Activated T-cell treated with anti-CD3 and anti-CD28 coated beads for 48 hours (primary cell): ENCODE results near the gene MBD5.

Experiments used
- DNase-seq: peaks from one replicate; pipeline ENCODE4 v3.0.0-alpha.2; 2020; ENCODE audit warnings: low read depth

Gene MBD5

DNA sequence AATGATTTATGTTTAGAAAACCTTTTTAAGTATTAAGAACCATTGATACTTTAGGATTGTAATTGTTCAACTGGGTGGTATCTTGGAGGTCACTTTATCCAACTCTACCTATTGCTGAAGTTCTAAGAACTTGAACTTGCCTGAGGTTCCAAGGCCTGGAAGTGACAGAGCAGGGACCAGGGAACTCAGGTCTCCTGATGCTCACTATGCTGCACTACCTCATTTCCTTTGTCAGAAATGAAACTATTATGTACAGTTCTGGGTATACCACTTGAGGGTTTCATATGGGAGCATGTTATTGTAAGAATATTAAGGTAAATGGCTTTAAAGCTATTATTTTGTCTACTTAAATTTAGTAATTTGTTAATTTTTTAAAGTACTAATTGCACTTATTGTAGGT is 3.0 kb downstream of the MBD5 start:
- DNase-seq: no peak

DNA sequence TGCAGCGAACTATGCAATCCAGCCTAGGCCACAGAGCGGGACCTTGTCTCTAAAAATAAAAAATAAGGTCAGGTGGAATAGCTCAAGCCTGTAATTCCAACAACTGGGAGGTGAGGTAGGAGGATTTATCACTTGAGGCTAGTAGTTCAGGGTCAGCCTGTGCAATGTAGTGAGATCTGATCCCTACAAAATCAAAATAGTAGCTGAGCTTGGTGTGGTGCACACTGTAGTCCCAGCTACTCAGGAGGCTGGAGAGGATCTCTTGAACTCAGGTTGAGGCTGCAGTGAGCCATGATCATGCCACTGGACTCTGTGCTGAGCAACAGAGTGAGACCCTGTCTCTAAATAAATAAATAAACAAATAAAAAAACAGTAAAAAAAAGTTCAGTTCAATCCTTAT is 5.7 kb downstream of the MBD5 start:
- DNase-seq: no peak

DNA sequence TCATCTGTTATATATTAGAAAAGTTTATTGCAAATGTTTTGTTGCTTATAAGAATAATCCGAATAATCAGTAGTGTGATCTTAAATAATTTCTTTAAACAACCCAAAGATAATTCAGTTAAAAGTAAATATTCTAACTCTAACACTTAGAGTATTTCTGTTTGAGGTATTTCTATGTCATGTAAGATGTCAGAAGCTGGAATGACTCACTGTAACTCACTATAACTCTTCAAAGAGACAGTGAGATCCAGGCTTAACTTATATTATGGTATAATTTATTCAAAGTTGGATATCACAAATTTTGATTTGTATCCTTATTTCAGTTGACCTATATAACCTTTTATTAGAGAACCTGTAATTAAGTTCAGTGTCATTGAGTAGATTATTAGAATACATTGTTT is 6.9 kb downstream of the MBD5 start:
- DNase-seq: no peak

DNA sequence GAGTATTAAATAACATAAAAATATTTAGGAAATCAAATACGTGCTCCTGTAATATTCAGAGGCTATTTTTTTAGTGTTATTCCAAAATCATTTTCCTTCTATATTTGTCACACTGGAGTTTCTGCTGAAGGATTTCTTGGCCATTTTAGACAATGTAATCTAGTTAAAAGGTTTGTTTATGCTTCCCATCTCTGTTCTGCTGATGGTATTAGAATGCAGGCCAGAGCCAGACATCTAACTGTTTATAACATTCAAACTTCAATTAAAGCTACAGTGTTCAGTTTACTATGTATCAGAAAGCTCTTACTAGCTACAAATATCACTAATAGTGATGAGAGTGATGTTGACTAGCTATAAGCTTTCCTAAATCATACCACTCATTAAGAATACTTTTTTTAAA is 7.9 kb downstream of the MBD5 start:
- no peak for DNase-seq

DNA sequence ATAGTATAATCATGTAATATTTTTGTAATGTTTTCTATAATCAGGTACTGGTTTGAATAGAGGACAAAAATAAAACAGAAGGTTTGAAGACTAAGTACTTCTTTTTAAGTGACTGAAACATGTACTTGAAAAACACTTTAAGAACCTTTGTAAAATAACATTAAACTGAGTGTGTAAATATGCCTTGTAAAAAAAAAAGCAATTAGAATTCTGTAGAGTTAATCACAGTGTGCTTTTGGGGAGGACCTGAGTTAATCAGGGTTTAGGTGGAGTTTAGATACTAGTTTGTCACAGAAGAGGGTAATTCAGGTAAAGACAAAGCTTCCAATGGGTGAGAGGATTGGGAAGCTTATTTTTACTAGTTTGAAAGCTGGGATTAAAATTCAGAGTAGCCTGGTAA is 10.3 kb downstream of the MBD5 start:
- no peak for DNase-seq

DNA sequence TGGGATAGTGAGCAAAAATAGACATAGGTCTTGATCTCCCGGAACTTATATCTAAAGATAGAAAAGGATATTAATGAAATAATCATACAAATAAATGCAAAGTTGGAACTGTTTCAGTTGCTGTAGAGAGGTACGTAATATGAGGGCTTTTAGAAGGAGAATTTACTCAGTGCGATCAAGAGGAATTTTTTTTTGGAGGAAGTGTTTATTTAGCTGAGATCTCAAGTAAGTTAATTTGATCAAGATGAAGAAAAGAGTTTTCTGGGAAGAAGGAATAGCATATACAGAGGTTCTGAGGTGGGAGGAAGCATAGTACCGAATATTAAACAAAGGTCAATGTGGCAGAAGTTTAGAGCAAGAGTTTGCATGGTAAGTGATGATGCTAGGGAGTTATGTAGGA is 11.3 kb downstream of the MBD5 start:
- no peak for DNase-seq

DNA sequence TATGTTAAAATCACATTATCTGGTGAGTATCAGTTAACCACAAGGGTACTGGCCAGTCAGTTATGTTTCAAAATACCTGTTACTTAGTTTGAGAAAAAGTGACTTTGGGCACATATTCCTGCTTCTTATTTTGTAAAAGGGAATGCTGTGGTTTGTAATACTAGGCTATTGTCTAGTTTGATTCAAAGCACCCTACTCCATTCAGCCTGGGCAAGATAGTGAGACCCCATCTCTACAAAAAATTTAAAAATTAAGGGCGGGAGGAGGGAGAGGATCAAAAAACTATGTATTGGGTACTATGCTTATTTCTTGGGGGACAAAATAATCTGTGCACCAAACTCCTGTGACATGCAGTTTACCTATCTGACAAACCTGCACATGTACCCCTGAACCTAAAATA is 18.9 kb downstream of the MBD5 start:
- DNase-seq: no peak

DNA sequence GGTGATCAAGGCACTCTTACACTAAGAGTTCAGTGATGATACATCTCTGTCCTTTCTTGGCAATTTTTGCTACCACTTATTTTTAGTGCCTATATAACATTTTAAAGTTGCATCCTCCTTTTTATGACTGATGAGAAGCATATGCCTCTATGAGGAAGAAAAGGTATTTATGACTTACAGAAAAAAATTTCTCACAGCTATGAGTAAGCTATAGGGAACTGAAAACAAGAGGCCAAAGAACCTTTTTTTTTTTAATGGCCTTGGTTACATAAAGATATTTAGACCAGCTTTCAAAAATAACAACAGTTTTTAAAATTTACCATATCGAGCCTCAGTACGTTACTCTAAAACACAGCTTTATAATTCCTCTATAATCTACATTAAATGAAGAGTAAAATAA is 21.3 kb downstream of the MBD5 start:
- DNase-seq: no peak

DNA sequence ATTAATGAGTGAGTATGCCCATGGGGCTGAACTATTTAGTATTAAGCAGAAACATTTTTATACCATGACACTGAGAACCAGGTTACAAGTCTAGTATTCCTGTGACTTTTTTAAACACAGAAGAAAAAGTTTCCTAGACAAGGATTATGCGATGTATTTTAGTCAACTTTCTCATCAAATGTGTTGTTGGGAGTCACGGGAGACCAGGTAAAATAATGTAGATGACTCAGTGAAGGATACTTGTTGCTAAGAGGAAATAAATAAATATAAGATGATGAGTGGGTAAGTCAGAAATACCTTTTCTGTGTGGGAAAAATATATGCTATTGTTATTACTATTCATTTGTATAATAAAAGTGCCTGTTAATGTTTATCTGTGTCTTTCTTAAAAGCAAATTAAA is 23.4 kb downstream of the MBD5 start:
- DNase-seq: no peak

DNA sequence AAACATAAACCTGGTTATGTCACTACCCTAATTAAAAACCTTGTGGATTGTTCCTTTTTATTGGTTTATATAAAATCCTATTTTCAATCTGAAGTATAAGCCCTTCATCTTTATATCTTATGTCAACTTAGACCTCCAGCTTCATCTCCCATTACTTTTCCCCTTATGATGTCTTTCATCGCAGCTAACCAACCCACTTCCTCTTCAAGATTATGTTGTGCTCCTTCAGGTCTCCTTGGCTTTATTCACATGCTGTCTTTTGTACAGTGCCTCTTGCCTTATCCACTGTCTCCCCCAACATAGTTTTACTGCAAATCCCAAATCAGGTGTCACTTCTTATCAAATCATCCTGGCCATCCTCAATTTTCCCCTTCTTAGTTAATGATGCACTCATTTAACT is 25.9 kb downstream of the MBD5 start:
- no peak for DNase-seq

DNA sequence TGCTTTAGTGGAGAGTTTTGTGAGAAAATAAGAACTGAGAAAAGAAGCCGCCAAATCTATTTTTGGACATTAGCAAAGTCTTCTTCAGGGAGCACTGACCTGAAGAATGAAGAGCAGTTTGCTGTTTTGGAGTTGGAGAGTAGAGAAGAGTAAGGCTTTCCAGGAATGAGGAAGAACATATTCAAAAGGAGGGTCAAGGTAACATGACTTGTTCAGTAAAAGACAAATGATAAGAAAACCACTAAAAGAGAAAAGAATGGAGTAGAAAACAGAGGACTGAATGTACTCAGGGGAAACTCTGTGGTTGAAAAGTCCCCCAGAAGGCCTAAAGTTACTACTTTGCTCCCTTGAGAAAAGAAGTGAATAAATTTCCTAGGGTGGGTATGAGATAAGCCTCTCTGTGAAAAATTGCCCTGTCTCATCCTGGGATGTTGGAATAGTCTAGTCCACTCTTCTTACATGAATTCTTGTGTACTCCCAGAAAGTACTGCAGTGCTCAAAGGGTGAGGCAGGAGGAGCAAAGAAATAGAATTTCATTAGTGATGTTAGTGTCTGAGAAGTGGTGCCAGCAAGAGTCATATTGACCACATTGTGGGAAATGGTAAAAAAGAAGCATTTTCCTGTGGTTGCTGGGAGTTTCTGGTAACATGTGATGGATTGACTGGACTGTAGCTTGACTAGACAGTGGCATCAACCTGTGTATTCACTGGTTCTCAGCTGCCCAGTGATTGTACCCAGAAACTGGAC is 27.8 kb downstream of the MBD5 start:
- no peak for DNase-seq

DNA sequence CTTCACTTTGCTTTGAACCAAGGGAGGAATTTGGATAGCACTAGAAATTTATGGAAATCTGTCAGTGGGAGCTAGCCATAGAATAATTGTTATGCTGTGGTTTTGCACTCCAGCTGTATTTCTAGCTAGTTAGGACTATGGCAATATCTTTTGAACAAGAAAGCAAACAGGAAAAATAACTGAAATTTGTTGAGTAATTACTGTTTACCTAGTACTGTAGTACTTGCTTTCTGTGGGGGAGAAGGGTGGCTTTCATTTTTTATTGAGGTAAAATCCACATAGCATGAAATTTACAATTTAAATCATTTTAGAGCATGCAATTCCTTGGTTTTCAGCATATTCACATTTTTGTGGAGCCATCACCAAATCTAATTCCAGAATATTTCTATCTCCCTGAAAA is 28.4 kb downstream of the MBD5 start:
- no peak for DNase-seq

DNA sequence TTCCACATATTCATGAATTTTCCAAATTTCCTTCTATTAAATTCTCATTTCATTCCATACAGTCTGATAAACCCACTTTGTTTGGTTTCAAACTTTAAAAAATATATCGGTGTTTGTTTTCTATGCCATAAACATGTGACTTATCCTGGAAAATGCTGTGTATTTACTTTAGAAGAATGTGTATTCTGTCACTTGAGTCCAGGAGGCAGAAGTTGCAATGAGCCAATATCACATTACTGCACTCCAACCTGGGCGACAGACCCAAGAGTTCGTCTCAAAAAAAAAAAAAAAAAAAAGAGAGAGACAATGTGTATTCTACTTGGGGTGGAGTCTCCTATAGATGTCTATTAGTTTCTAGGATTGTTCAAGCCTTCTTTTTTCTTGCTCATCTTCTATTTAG is 31.8 kb downstream of the MBD5 start:
- no peak for DNase-seq

DNA sequence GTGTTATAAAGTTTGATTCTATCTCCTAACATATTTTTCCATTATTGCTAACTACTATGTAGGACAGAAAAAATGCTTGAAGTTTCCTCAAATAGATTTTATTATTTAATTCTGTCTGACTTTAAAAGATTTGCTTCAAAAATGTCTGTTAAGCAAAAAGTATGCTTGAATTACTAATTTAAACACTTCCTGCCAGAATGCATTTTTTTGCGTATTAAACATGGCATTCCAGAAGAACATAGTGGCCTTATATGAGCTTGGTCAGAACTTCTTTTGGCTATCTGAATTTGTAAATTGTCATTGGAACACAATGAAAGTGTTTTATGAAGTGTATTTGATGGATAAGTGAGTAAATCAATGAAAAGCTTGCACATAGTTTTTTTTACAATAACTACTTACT is 37.8 kb downstream of the MBD5 start:
- no peak for DNase-seq

DNA sequence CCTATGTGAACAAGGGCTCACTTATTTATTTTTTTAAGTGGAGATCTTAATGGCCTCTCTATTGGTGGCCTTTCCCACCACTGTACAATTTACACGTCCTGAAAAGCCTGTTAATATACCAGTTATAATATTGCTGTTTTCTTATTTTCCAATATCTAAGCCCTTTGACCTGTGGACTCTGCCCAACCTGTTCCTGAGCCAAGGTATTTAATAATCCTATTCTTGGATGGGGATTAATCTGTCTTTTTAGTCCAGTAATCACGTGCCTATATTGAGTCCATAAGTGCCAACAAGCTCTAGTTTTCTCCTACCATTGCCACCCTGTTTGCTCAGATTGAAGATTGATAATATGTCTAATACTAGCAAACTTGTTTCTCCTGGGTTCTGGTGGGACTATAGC is 42.7 kb downstream of the MBD5 start:
- no peak for DNase-seq

DNA sequence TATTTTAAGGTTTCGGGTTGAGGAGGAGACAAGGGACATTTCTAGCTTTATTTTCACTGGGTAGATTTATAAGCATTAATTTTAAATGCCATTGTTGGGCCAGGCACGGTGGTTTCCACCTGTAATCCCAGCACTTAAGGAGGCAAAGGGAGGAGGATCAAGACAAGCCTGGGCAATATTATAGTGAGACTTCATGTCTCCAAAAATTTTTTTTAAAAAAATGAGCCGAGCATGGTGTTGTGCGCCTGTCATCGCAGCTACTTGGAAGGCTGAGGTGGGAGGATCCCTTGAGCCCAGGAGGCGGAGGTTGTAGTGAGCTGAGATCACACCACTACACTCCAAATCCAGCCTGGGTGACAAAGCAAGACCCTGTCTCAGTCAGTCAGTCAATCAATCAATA is 45.0 kb downstream of the MBD5 start:
- no peak for DNase-seq

DNA sequence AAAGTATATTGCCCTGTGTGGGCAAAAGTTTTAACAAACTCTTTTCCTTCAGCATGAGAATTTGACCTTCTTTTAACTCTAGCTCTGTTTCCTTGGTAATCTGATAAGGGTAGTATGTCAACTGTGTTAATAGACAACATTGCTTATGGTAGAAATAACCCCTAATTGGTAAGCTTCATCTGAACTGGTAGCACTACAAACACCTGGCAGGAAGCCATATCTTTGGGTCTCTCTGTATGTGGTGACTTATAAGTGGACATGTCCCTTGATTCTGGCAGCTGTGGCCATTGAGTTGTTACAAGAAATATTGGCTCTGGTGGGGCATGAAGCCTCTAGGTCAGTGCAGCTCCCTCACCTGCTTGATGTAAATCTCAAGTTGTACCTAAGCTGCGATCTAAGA is 46.9 kb downstream of the MBD5 start:
- DNase-seq: no peak

DNA sequence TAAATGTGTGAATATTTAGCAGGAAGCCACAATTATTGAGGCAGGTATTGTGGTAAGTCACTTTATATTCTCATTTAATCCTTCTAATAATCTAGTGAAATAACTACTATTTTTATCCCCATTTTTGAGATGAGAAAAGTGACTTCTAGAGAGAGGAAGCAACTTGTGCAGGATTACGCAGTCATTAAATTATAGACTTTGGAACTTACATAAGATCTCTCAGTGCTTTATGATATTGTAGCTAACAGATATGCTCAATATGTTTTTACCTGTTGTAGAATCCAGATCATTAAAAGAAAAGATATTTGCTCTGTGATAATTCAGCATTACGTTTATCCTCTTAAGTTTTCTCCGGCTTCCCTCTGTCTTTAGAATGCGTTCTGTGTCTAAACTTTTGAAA is 50.5 kb downstream of the MBD5 start:
- no peak for DNase-seq

DNA sequence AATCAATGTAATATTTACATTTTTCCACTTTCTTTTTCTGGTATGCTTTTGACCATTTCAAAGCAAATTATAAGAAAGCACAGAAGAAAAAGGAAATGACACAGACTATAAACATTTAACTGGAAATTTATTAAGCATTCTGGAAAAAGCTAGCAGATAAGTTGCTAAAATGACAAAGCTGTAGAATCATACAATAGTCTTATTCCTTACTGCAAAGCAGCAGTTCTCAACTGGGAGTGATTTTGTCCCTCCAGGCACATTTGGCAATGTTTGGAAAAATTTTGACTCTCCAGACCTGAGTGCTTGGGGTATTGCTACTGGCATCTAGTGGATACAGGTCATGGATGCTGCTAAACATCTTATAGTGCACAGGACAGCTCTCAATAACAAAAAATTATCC is 75.1 kb downstream of the MBD5 start:
- no peak for DNase-seq

DNA sequence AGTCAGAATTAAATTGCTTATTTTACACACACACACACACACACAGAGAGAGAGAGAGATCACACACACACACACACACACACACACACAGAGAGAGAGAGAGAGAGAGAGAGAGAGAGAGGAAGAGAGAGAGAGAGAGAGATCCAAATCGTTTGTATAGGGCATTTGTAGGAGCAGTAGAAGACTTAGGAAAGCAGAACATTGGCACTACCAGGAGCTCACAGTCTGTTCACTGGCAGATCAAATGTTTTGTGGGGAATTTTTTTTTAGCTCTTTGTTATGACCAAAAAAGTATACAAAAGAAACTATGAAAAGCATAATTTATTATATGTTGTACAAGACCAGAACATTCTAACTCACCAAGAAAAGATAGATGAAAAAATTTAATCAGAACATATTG is 81.8 kb downstream of the MBD5 start:
- no peak for DNase-seq

DNA sequence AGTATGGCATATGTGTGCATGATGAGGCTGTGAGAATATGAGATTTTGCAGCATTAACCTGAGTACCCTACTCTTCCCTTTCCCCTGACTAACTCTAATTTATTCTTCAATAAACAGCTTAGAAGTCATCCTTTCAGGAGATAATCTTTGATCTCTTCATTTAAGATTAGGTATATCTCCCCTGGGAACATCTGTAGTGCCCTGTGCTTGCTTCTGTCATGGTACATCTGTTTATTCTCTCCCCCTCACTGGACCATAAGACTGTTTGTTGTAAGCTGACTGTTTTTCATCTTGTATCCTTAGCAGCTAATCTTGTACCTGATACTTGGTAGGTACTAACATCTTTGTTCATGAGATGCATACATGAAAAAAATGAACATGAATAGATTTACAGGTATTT is 83.1 kb downstream of the MBD5 start:
- no peak for DNase-seq

DNA sequence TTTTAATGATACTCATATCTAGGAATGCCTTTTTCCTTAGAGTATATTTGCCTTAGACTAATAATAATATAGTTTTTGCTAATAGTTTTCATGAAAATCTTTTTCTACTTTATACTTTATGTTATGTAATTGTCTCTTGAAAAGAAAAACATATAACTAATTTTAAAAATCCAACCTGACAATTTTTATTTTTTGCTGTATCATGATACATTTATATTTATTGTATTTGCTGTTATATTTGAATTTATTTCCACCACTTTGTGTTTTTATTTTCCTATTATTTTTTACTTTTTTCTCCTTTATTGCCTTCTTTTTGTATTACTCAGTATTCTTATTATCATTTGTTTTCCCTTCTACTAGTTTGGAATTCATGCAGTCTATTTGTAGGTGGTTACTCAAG is 85.4 kb downstream of the MBD5 start:
- DNase-seq: no peak

DNA sequence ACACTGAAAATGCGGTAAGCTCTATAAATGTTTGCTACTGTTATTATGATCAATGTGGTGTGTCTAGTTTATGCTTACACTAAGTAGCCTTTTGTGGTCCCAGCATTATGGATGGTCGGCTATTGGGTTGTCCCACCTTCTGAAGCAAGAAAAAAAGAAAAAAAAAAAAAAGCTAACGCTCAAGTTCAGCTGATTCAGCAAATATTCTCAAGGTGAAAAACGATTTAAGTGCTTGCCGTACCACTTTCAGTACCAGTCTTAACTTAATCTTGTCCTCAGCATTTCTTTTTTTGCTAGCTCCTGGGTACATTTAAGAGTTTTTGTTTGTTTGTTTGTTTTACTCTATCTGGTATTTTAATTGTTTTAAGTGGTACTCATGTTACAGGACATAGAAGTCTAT is 87.5 kb downstream of the MBD5 start:
- no peak for DNase-seq

DNA sequence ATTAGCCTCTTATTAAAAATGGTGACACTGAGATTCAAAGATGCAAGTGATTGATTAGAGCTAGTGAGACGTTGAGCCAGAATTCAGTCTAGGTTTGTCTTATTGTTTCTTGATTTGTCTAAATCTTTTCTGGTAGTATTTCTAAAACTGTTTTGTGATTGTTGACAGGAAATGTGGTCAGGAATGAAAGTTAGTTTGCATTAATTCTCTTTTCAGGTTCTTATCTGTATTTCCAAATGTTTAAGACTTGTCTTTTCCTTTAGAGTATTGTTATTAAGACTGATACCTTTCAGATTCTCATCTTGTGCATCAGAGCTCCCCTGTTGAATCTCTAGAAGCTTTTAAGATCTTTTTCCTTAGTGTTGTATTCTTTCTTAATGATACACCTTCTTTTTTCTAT is 89.3 kb downstream of the MBD5 start:
- DNase-seq: no peak

DNA sequence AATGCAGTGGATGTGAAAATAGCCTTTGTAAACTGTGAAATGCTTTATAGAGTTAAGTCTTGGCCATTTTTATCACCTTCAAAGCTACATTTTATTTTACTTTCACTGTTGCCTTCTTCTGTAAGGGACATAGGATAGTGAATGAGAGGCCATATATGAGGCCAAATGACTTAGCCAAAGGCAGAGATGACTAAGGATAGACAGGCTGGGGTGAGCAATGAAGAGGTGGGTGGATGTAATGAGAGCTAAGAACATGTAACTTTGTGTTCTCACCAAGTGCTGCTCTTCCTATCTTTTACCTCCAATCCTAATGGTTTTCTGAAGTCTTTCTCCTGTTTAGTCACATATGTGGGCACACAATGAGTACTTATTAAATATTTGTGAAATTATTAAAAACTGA is 101.9 kb downstream of the MBD5 start:
- DNase-seq: no peak
